ENCODE data around the gene PDK2. TPM values are rescaled to one million over a fixed set of nuclear protein-coding genes. Genes with fewer than 3 reads are reported as not detected.
A peak's percentile ranks its signal among the peaks of the same experiment; 100 is the strongest.

The PDK2 gene
- total RNA-seq, 4 donors from 2014 or later = 111 to 335 (median 124) TPM

GRCh38 chr17:50109785-50110184 lies 14.6 kb downstream of the PDK2 start:
- no peak for DNase-seq
- H3K4me3 ChIP-seq = no peak overlapping the region
- H3K4me1 ChIP-seq = peaks cover 30 to 39% of the 10 kb centered on the region in 2 donors
- in situ Hi-C loops (cut with MboI; ENCODE audit: low sequenced_read_pairs in 4 of 4) = no loop called here
- ATAC-seq = no peak
- intact Hi-C loops (cut with DNase I; ENCODE audit: low total_unique reads) = loop anchor here (5.0 kb wide), 1 partner anchor 38 kb away; no protein-coding TSS in a partner anchor
- no peak for TF ChIP-seq POLR2A (IDR thresholded peaks at IDR 0.05)
- TF ChIP-seq, protein P1, sequence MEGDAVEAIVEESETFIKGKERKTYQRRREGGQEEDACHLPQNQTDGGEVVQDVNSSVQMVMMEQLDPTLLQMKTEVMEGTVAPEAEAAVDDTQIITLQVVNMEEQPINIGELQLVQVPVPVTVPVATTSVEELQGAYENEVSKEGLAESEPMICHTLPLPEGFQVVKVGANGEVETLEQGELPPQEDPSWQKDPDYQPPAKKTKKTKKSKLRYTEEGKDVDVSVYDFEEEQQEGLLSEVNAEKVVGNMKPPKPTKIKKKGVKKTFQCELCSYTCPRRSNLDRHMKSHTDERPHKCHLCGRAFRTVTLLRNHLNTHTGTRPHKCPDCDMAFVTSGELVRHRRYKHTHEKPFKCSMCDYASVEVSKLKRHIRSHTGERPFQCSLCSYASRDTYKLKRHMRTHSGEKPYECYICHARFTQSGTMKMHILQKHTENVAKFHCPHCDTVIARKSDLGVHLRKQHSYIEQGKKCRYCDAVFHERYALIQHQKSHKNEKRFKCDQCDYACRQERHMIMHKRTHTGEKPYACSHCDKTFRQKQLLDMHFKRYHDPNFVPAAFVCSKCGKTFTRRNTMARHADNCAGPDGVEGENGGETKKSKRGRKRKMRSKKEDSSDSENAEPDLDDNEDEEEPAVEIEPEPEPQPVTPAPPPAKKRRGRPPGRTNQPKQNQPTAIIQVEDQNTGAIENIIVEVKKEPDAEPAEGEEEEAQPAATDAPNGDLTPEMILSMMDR (IDR thresholded peaks at IDR 0.05 in 4 of 5, conservative IDR thresholded peaks at IDR 0.05 in 1 of 5) = no peak
- H3K27me3 ChIP-seq = no peaks in the 10 kb centered on the region
- H3K9me3 ChIP-seq = no peaks in the 10 kb centered on the region
- peaks cover 0 to 36% of the 10 kb centered on the region in 2 donors for H3K36me3 ChIP-seq
- peak overlapping the region; percentile 98 to 100 (median 98) for H3K27ac ChIP-seq

GRCh38 chr17:50110591-50111349 lies 15.6 kb downstream of the PDK2 start:
- Histone ChIP-seq H3K4me3 (peak overlapping the region in 1 of 4 donors; percentile 22), H3K9me3 (no peaks in the 10 kb centered on the region), H3K27ac (peak overlapping the region; percentile 98 to 100 (median 98)), H3K27me3 (no peaks in the 10 kb centered on the region), H3K4me1 (peaks cover 30 to 42% of the 10 kb centered on the region in 2 donors), H3K36me3 (peaks cover 0 to 36% of the 10 kb centered on the region in 2 donors)
- TF ChIP-seq, protein P1 (IDR thresholded peaks at IDR 0.05 in 4 of 5, conservative IDR thresholded peaks at IDR 0.05 in 1 of 5) = no peak
- TF ChIP-seq POLR2A (IDR thresholded peaks at IDR 0.05) = peak; percentile 80
- in situ Hi-C loops (cut with MboI; ENCODE audit: low sequenced_read_pairs in 4 of 4) (no loop called here), intact Hi-C loops (cut with DNase I; ENCODE audit: low total_unique reads) (loop anchor here (5.0 kb wide), 1 partner anchor 37 kb away; no protein-coding TSS in a partner anchor)
- peak; percentile 62 to 63 for ATAC-seq
- peak; percentile 90 to 95 for DNase-seq

DNA sequence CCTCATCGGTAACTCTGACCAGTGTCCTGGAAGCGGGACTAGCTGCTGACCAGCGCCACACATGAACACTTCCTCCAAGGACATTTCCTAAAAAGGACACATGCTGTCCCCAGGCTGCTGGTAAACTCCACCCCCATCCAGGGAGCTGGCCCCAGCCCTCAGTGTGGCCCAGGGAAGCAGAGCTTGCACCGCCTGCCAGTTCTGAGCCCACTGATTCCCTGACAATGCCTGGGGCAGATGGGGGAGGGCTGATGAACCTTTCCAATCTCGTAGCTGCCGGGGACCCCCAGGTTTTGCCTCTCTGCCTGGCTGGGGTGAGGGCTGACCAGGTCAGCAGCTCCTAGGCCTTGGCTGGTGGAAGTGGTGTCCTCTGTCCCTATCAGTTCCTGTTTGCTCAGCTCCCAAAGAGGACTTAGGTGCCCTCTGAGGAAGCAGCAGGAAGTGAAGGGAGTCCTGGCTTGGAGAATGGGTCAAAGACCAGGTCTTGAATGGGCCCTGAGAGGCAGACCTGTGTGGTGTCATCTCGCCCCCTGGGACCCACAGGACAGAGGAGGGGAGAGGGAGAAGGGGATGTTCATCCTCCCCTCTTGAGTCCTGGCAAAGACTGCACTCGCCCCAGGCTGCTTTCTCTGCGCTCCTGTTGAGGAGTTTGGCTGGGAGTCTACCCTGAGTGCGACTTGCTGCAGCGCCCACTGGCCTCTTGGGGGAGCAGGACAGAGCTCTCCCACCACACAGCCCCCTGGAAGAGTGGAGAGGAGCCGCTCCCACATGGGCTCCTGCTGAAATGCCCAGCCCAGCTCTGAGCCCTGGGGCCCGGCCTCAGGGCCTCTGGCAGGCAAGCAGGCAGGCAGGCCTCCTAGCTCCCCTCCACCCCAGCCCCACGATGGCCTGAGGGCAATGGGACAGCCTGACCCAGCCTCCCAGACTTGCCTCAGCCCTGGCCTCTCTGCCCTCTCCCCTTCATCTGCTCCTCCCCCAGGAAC lies 16.8 kb downstream of the PDK2 start:
- intact Hi-C loops (cut with DNase I; ENCODE audit: low total_unique reads) (loop anchor here (2.0 to 5.0 kb wide), 2 partner anchors 21 to 35 kb away; no protein-coding TSS in a partner anchor), in situ Hi-C loops (cut with MboI; ENCODE audit: low sequenced_read_pairs in 4 of 4) (no loop called here)
- peak overlapping the region; percentile 98 to 100 (median 98) for H3K27ac ChIP-seq
- H3K27me3 ChIP-seq = no peaks in the 10 kb centered on the region
- ATAC-seq (peak; percentile 81 to 86), DNase-seq (peak; percentile 78 to 89)
- peak overlapping the region in 2 of 4 donors; percentile 22 to 32 for H3K4me3 ChIP-seq
- TF ChIP-seq, protein P1 (IDR thresholded peaks at IDR 0.05 in 4 of 5, conservative IDR thresholded peaks at IDR 0.05 in 1 of 5) = no peak
- peak; percentile 15 to 59 for TF ChIP-seq POLR2A (IDR thresholded peaks at IDR 0.05)
- H3K36me3 ChIP-seq = peaks cover 0 to 28% of the 10 kb centered on the region in 2 donors
- H3K4me1 ChIP-seq = peaks cover 30 to 45% of the 10 kb centered on the region in 2 donors
- H3K9me3 ChIP-seq = no peaks in the 10 kb centered on the region

- in situ Hi-C loops (cut with MboI; ENCODE audit: low sequenced_read_pairs in 4 of 4) = no loop called here
- peak in 1 of 2 donors; percentile 19 for ATAC-seq
- DNase-seq = peak in 1 of 2 donors; percentile 59
- H3K4me3 ChIP-seq = no peak overlapping the region
- H3K4me1 ChIP-seq = peaks cover 30 to 50% of the 10 kb centered on the region in 2 donors
- H3K36me3 ChIP-seq = peaks cover 0 to 26% of the 10 kb centered on the region in 2 donors
- no peaks in the 10 kb centered on the region for H3K27me3 ChIP-seq
- peak overlapping the region; percentile 98 to 100 (median 98) for H3K27ac ChIP-seq
- intact Hi-C loops (cut with DNase I; ENCODE audit: low total_unique reads) = loop anchor here (2.0 to 5.0 kb wide), 2 partner anchors 20 to 35 kb away; no protein-coding TSS in a partner anchor
- no peaks in the 10 kb centered on the region for H3K9me3 ChIP-seq
- TF ChIP-seq POLR2A (IDR thresholded peaks at IDR 0.05) = no peak
- TF ChIP-seq, protein P1 (IDR thresholded peaks at IDR 0.05 in 4 of 5, conservative IDR thresholded peaks at IDR 0.05 in 1 of 5) = peak; percentile 33 to 53 (median 36)
These were observed 17.5 kb downstream of the PDK2 start for GRCh38 chr17:50112694-50113093.
